Measurements from ENCODE around the gene ZNF835. TPM values are rescaled to one million over a fixed set of nuclear protein-coding genes. Genes with fewer than 3 reads are reported as not detected.

The ZNF835 gene
- polyA plus RNA-seq, 1 donor (not counting 4 experiments of a cell fraction or from before 2014, with no cell fraction given) = not detected

GRCh38 chr19:56625708-56626107, 45.8 kb downstream of the ZNF835 start:
- Histone ChIP-seq H3K9me3 (ENCODE audit: control insufficient read depth, low read depth, low read length) (peaks cover 18% of the 10 kb centered on the region), H3K9me1 (ENCODE audit: control insufficient read depth, extremely low read depth, insufficient read depth, low read length) (no peaks in the 10 kb centered on the region), H4K20me1 (ENCODE audit: control insufficient read depth, extremely low read depth, insufficient read depth, low read length) (no peaks in the 10 kb centered on the region), H3K4me1 (ENCODE audit: control insufficient read depth, extremely low read depth, insufficient read depth, low read length) (no peaks in the 10 kb centered on the region), H3K27me3 (ENCODE audit: control insufficient read depth, extremely low read depth, insufficient read depth, low read length) (no peaks in the 10 kb centered on the region), H2AFZ (ENCODE audit: control insufficient read depth, low read length) (no peak overlapping the region), H3K4me3 (ENCODE audit: control insufficient read depth in 2 of 3, extremely low read depth in 1 of 3, insufficient read depth in 2 of 3, low read depth in 1 of 3, low read length in 3 of 3) (no peak overlapping the region), H3K9ac (ENCODE audit: control insufficient read depth, extremely low read depth, insufficient read depth, low read length) (no peak overlapping the region), H3K36me3 (ENCODE audit: control insufficient read depth in 2 of 2, extremely low read depth in 1 of 2, insufficient read depth in 2 of 2, low read length in 2 of 2) (peaks cover 0 to 19% of the 10 kb centered on the region in 2 experiments), H3K27ac (ENCODE audit: control insufficient read depth, insufficient read depth, low read length) (no peak overlapping the region), H3K79me2 (ENCODE audit: control insufficient read depth, insufficient read depth, low read length) (no peaks in the 10 kb centered on the region), H3K4me2 (ENCODE audit: control insufficient read depth, extremely low read depth, insufficient read depth, low read depth, low read length) (no peak overlapping the region)
- dilution Hi-C loops (cut with MboI; ENCODE audit: extremely low pct_ligation_motif_present, low sequenced_read_pairs) = no loop called here
- DNase-seq (ENCODE audit: low read depth, low spot score) (no peak), FAIRE-seq (no peak)
- no peak for TF ChIP-seq EZH2 (IDR thresholded peaks at IDR 0.05; ENCODE audit: low read length)
- TF ChIP-seq, protein P1, sequence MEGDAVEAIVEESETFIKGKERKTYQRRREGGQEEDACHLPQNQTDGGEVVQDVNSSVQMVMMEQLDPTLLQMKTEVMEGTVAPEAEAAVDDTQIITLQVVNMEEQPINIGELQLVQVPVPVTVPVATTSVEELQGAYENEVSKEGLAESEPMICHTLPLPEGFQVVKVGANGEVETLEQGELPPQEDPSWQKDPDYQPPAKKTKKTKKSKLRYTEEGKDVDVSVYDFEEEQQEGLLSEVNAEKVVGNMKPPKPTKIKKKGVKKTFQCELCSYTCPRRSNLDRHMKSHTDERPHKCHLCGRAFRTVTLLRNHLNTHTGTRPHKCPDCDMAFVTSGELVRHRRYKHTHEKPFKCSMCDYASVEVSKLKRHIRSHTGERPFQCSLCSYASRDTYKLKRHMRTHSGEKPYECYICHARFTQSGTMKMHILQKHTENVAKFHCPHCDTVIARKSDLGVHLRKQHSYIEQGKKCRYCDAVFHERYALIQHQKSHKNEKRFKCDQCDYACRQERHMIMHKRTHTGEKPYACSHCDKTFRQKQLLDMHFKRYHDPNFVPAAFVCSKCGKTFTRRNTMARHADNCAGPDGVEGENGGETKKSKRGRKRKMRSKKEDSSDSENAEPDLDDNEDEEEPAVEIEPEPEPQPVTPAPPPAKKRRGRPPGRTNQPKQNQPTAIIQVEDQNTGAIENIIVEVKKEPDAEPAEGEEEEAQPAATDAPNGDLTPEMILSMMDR (optimal IDR thresholded peaks at IDR 0.05 in 1 of 3, IDR thresholded peaks at IDR 0.05 in 1 of 3, conservative IDR thresholded peaks at IDR 0.05 in 1 of 3; ENCODE audit: extremely low read depth in 1 of 3, insufficient read depth in 2 of 3, low read length in 3 of 3) = no peak

GRCh38 chr19:56623006-56623405, 48.6 kb downstream of the ZNF835 start:
- Histone ChIP-seq H3K9me1 (ENCODE audit: control insufficient read depth, extremely low read depth, insufficient read depth, low read length) (no peaks in the 10 kb centered on the region), H3K79me2 (ENCODE audit: control insufficient read depth, insufficient read depth, low read length) (peaks cover 6% of the 10 kb centered on the region), H3K9me3 (ENCODE audit: control insufficient read depth, low read depth, low read length) (peaks cover 18% of the 10 kb centered on the region), H2AFZ (ENCODE audit: control insufficient read depth, low read length) (no peak overlapping the region), H3K9ac (ENCODE audit: control insufficient read depth, extremely low read depth, insufficient read depth, low read length) (no peak overlapping the region), H3K4me1 (ENCODE audit: control insufficient read depth, extremely low read depth, insufficient read depth, low read length) (no peaks in the 10 kb centered on the region), H3K4me2 (ENCODE audit: control insufficient read depth, extremely low read depth, insufficient read depth, low read depth, low read length) (no peak overlapping the region), H3K36me3 (ENCODE audit: control insufficient read depth in 2 of 2, extremely low read depth in 1 of 2, insufficient read depth in 2 of 2, low read length in 2 of 2) (peaks cover 0 to 19% of the 10 kb centered on the region in 2 experiments), H3K4me3 (ENCODE audit: control insufficient read depth in 2 of 3, extremely low read depth in 1 of 3, insufficient read depth in 2 of 3, low read depth in 1 of 3, low read length in 3 of 3) (no peak overlapping the region), H3K27ac (ENCODE audit: control insufficient read depth, insufficient read depth, low read length) (no peak overlapping the region), H3K27me3 (ENCODE audit: control insufficient read depth, extremely low read depth, insufficient read depth, low read length) (no peaks in the 10 kb centered on the region), H4K20me1 (ENCODE audit: control insufficient read depth, extremely low read depth, insufficient read depth, low read length) (no peaks in the 10 kb centered on the region)
- no peak for FAIRE-seq
- dilution Hi-C loops (cut with MboI; ENCODE audit: extremely low pct_ligation_motif_present, low sequenced_read_pairs) = no loop called here
- no peak for TF ChIP-seq EZH2 (IDR thresholded peaks at IDR 0.05; ENCODE audit: low read length)
- TF ChIP-seq, protein P1 (optimal IDR thresholded peaks at IDR 0.05 in 1 of 3, IDR thresholded peaks at IDR 0.05 in 1 of 3, conservative IDR thresholded peaks at IDR 0.05 in 1 of 3; ENCODE audit: extremely low read depth in 1 of 3, insufficient read depth in 2 of 3, low read length in 3 of 3) = no peak
- no peak for DNase-seq (ENCODE audit: low read depth, low spot score)

All from keratinocyte (primary cell).